IMR-90 (cell line): ENCODE data around the gene SPP1. TPM values are rescaled to one million over a fixed set of nuclear protein-coding genes. Genes with fewer than 3 reads are reported as not detected.

Source experiments
- ATAC-seq: fragments of 200-7000 bp; cut with Tn5 transposase; 2 replicates; pipeline ENCODE4 v1.9.1; 2020; ENCODE audit warnings: low read depth, mild to moderate bottlenecking, moderate library complexity
- BruUV-seq: library from RNA; stranded (reverse); fragments of 400-500 nt; replicated peaks from 2 replicates; lab custom pipeline; 2021; lab: Mats Ljungman, UMichigan
- CTCF ChIA-PET: fragments of 300-600 bp; formaldehyde crosslinking; extraction: SDS; loops from one replicate; lab custom pipeline; 2021; ENCODE audit warnings: antibody characterized with exemption; lab: Yijun Ruan, JAX
- POLR2A ChIA-PET: fragments of 300-600 bp; sonication (Branson Sonifier 250); formaldehyde crosslinking; loops from one replicate; lab custom pipeline; 2022; ENCODE audit warnings: antibody characterized with exemption; ENCODE audit not compliant: unreplicated experiment; lab: Charles Lee
- DNase-seq: peaks from one replicate; pipeline ENCODE4 v3.0.0; 2013
- H2AFZ ChIP-seq: replicated peaks from 2 replicates; pipeline ENCODE3; 2013; ENCODE audit warnings: low read length, mild to moderate bottlenecking; ENCODE audit not compliant: poor library complexity
- H2AK5ac ChIP-seq: 2 replicates; pipeline ENCODE4 v1.6.1; 2013; ENCODE audit warnings: low read depth, low read length, inconsistent platforms
- H2AK9ac ChIP-seq: replicated peaks from 2 replicates; pipeline ENCODE3; 2013; ENCODE audit warnings: mild to moderate bottlenecking, low read depth, low read length, moderate library complexity; ENCODE audit not compliant: poor library complexity
- H2BK120ac ChIP-seq: 2 replicates; pipeline ENCODE4 v1.6.1; 2013; ENCODE audit warnings: low read depth, low read length, inconsistent platforms
- H2BK15ac ChIP-seq: 3 replicates; pipeline ENCODE4 v1.6.1; 2013; ENCODE audit warnings: low read depth, low read length, inconsistent platforms
- H2BK20ac ChIP-seq: 2 replicates; pipeline ENCODE4 v1.6.1; 2013; ENCODE audit warnings: low read depth, mild to moderate bottlenecking, inconsistent platforms, low read length, moderate library complexity
- H2BK5ac ChIP-seq: 2 replicates; pipeline ENCODE4 v1.6.1; 2013; ENCODE audit warnings: mild to moderate bottlenecking, low read depth, low read length, inconsistent platforms; ENCODE audit not compliant: poor library complexity, severe bottlenecking
- H3K14ac ChIP-seq: replicated peaks from 2 replicates; pipeline ENCODE4 v1.6.1; 2013; ENCODE audit warnings: low read depth, low read length, inconsistent platforms
- H3K18ac ChIP-seq: 2 replicates; pipeline ENCODE4 v1.6.1; 2013; ENCODE audit warnings: low read depth, low read length, control low read depth
- H3K23ac ChIP-seq: 2 replicates; pipeline ENCODE4 v1.6.1; 2013; ENCODE audit warnings: low read depth, low read length, inconsistent platforms
- H3K27ac ChIP-seq: 2 replicates; pipeline ENCODE4 v1.5.1; 2013; ENCODE audit warnings: mild to moderate bottlenecking, control low read depth, low read length; ENCODE audit not compliant: insufficient read depth
- H3K27me3 ChIP-seq: 2 replicates; pipeline ENCODE4 v1.6.1; 2013; ENCODE audit warnings: low read length; ENCODE audit not compliant: control insufficient read depth, insufficient read depth
- H3K36me3 ChIP-seq: 2 replicates; pipeline ENCODE4 v1.6.1; 2013; ENCODE audit warnings: low read length, mixed read lengths; ENCODE audit not compliant: control insufficient read depth, insufficient read depth
- H3K4ac ChIP-seq: 2 replicates; pipeline ENCODE4 v1.6.1; 2013; ENCODE audit warnings: low read depth, low read length, inconsistent platforms
- H3K4me1 ChIP-seq: 2 replicates; pipeline ENCODE4 v1.6.1; 2013; ENCODE audit warnings: low read length, mixed read lengths; ENCODE audit not compliant: control insufficient read depth, insufficient read depth
- H3K4me2 ChIP-seq: 2 replicates; pipeline ENCODE4 v1.6.1; 2013; ENCODE audit warnings: low read depth, mild to moderate bottlenecking, control low read depth, low read length, moderate library complexity
- H3K4me3 ChIP-seq: 2 replicates; pipeline ENCODE4 v1.5.1; 2013; ENCODE audit warnings: low read depth, mild to moderate bottlenecking, control low read depth, low read length, moderate library complexity; ENCODE audit not compliant: insufficient read depth
- H3K56ac ChIP-seq: 2 replicates; pipeline ENCODE4 v1.6.1; 2013; ENCODE audit warnings: low read length, inconsistent platforms; ENCODE audit not compliant: insufficient read depth; ENCODE audit errors: extremely low read depth
- H3K79me1 ChIP-seq, 2 experiments: 2 replicates each; pipeline ENCODE4 v1.6.1; 2013; ENCODE audit warnings: low read length in 2 of 2, inconsistent platforms in 1 of 2, low read depth in 1 of 2
- H3K9ac ChIP-seq: 2 replicates; pipeline ENCODE4 v1.6.1; 2013; ENCODE audit warnings: low read depth, low read length, control low read depth
- H3K9me1 ChIP-seq: 2 replicates; pipeline ENCODE4 v1.6.1; 2013; ENCODE audit warnings: low read length, inconsistent platforms; ENCODE audit not compliant: insufficient read depth
- H3K9me3 ChIP-seq: 2 replicates; pipeline ENCODE4 v1.6.1; 2013; ENCODE audit warnings: low read length; ENCODE audit not compliant: control insufficient read depth, insufficient read depth
- H4K20me1 ChIP-seq: 2 replicates; pipeline ENCODE4 v1.6.1; 2013; ENCODE audit warnings: low read length, inconsistent platforms; ENCODE audit not compliant: insufficient read depth
- H4K5ac ChIP-seq: 2 replicates; pipeline ENCODE4 v1.6.1; 2013; ENCODE audit warnings: mild to moderate bottlenecking, low read depth, low read length, control low read depth
- H4K8ac ChIP-seq, 2 experiments: 2 replicates each; pipeline ENCODE4 v1.6.1; 2013; ENCODE audit warnings: low read depth in 2 of 2, low read length in 2 of 2, control low read depth in 1 of 2, inconsistent platforms in 1 of 2
- H4K91ac ChIP-seq: 2 replicates; pipeline ENCODE4 v1.6.1; 2013; ENCODE audit warnings: low read depth, low read length, inconsistent platforms; ENCODE audit not compliant: insufficient read depth
- CEBPB ChIP-seq: IDR thresholded peaks from 2 replicates; pipeline ENCODE4 v1.6.1; 2012; ENCODE audit warnings: low read depth, low read length, improper control_type of control experiment
- CHD1 ChIP-seq: IDR thresholded peaks from 2 replicates; pipeline ENCODE4 v1.6.1; 2012; ENCODE audit warnings: low read depth, low read length, improper control_type of control experiment
- ELK1 ChIP-seq: fragments of 150-350 bp; IDR thresholded peaks from 2 replicates; pipeline ENCODE4 v1.6.1; 2016; ENCODE audit warnings: low read depth, mild to moderate bottlenecking, low read length, moderate library complexity, borderline replicate concordance
- MAFK ChIP-seq: IDR thresholded peaks from 2 replicates; pipeline ENCODE4 v1.6.1; 2012; ENCODE audit warnings: low read depth, low read length, improper control_type of control experiment
- MAZ ChIP-seq: IDR thresholded peaks from 2 replicates; pipeline ENCODE4 v1.6.1; 2012; ENCODE audit warnings: low read depth, mild to moderate bottlenecking, low read length, improper control_type of control experiment, moderate library complexity, borderline replicate concordance
- WGBS, 2 experiments: methylation state at CpG; one replicate each; pipeline versions ENCODE4 v1.1.5 to v1.1.7; 2013; ENCODE audit warnings: missing lambda C conversion rate in 2 of 2; ENCODE audit not compliant: insufficient read length in 1 of 2; ENCODE audit errors: extremely low coverage in 2 of 2; 5-methylcytosine and 5-hydroxymethylcytosine counted together
- dilution Hi-C: fragments of 300-500 bp; cut with HindIII; formaldehyde crosslinking; loops from one replicate; pipeline ENCODE4 v1.14.3; 2018; ENCODE audit warnings: low sequenced_read_pairs; ENCODE audit not compliant: unreplicated experiment
- in situ Hi-C: fragments of 300-500 bp; cut with MboI; formaldehyde crosslinking; loops from 3 replicates; pipeline ENCODE4 v1.14.3; 2019; ENCODE audit warnings: low sequenced_read_pairs, inconsistent platforms, mixed read lengths
- intact Hi-C: fragments of 100-400 bp; cut with micrococcal nuclease; formaldehyde crosslinking; loops from 2 replicates; pipeline ENCODE4 v1.10.0; 2022
- polyA plus RNA-seq, 3 experiments: library from polyadenylated mRNA; depleted of rRNA; stranded (reverse); fragments of >200 nt; gene quantifications; 2 replicates each; pipeline ENCODE4 v1.2.3, GENCODE V29; 2012; ENCODE audit warnings: low replicate concordance in 1 of 3
- total RNA-seq: library from RNA; depleted of rRNA; stranded (reverse); fragments of >200 nt; gene quantifications from 2 replicates; pipeline ENCODE4 v1.2.3, GENCODE V29; 2012

SPP1 gene
- total and polyA plus RNA-seq, 2 of the 4 experiments (the other 2 are of a cell fraction), result 0.18 to 0.50 TPM

- no peak for TF ChIP-seq MAFK
- TF ChIP-seq CHD1, result no peak
- peak; percentile 26; the same call in 1 of the 2 replicates for TF ChIP-seq CEBPB
Observed at GRCh38 chr4:87973283-87974169, 2.0 kb upstream of the SPP1 start (continued).

- H3K79me1 ChIP-seq, result no peaks in the 10 kb centered on the region
- no peak overlapping the region for H4K8ac ChIP-seq
- TF ChIP-seq MAZ, result no peak
- TF ChIP-seq ELK1, result no peak
- TF ChIP-seq CEBPB, result no peak
- no peak for ATAC-seq
- dilution Hi-C loops, result no loop called here
- peaks cover 6% of the 10 kb centered on the region for H3K27me3 ChIP-seq
- no peaks in the 10 kb centered on the region for H3K36me3 ChIP-seq
- H2BK20ac ChIP-seq, result no peak overlapping the region
- in situ Hi-C loops, result loop anchor here (10.0 kb wide), 1 partner anchor 120 kb away; no protein-coding TSS in a partner anchor
- no peak overlapping the region for H3K4me2 ChIP-seq
- no peak overlapping the region for H4K5ac ChIP-seq
- no peaks in the 10 kb centered on the region for H3K4me1 ChIP-seq
- no peak overlapping the region for H3K23ac ChIP-seq
- no peak overlapping the region for H2AFZ ChIP-seq
- H2AK9ac ChIP-seq, result no peak overlapping the region
- ChIA-PET CTCF (interaction anchor here (0.6 to 3.3 kb wide), 5 partner anchors 11 to 235 kb away, joined by 3 to 18 read pairs (median 7); no protein-coding TSS in a partner anchor), POLR2A (no interaction called here)
- H3K9me3 ChIP-seq, result no peaks in the 10 kb centered on the region
- H2BK120ac ChIP-seq, result no peak overlapping the region
- intact Hi-C loops, result loop anchor here (5.0 kb wide), 2 partner anchors 32 to 237 kb away; partner anchors contain the start of gene PKD2
- H4K91ac ChIP-seq, result no peak overlapping the region
- H2BK5ac ChIP-seq, result no peak overlapping the region
- no peak overlapping the region for H2AK5ac ChIP-seq
- H3K4ac ChIP-seq, result no peak overlapping the region
- peak; percentile 4 for DNase-seq
- no peak overlapping the region for H3K14ac ChIP-seq
- no peak overlapping the region for H3K9ac ChIP-seq
- H2BK15ac ChIP-seq, result no peak overlapping the region
- H4K20me1 ChIP-seq, result no peaks in the 10 kb centered on the region
- no peaks in the 10 kb centered on the region for H3K9me1 ChIP-seq
- H3K4me3 ChIP-seq, result no peak overlapping the region
- WGBS, 2 experiments, result no CpG with 5 or more reads among the region's 6 CpGs
- BruUV-seq, result no TSS peak
- H3K18ac ChIP-seq, result no peak overlapping the region
- no peak overlapping the region for H3K56ac ChIP-seq
- H3K27ac ChIP-seq, result no peak overlapping the region
Observed at GRCh38 chr4:87974856-87975462, 555 bp upstream of the SPP1 start.
